Measurements from ENCODE around the gene TBC1D21.

TBC1D21 gene

GRCh38 chr15:73873456-73873855 is at the start of gene TBC1D21:
Gene TBC1D21 (plus strand): TSS chr15:73873564. CDS start chr15:73873710, 146 bp downstream.
- no peak for DNase-seq

- no peak for DNase-seq
These were observed 46.6 kb upstream of the TBC1D21 start for GRCh38 chr15:73826711-73827251.

DNA sequence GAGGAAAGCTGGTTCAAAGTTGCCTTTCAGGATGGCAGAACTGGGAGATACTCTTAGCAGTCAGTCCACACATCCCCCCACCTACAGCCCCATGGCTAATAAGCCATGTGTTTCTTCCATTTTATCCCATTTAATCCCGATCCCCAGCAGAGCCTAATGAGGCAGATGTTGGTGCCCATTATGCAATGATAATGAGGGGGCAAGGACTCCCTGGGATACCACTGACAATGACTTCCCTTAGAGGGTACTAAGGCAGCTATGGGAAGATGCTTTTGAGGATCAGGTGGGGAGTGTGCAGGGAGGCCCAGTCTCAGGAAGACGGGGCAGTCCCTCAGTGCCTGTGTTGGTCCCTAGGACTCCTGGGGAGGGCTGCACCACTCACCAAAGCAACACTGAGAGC is 43.8 kb upstream of the TBC1D21 start:
- DNase-seq: no peak

- no peak for DNase-seq
These were observed 40.7 kb upstream of the TBC1D21 start for GRCh38 chr15:73832657-73833056.

DNA sequence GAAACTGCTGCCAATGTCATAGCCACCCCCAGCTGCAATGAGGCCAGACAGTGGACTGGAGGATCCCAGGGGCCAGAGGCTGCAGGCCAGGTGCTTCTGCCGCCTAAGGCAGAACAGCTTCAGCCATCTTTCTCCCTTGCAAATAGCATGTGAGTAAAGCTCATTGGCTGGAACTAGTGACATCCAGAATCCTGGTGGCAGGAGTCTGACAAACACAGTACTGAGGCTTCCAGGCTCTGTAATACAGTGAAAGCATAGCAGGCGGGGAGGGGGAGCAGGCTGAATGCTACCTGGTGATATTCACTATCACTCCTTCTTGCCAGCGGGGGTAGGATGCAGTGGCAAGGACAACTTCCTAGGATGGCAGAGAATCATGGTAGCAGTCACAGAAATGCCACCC is 36.5 kb upstream of the TBC1D21 start:
- DNase-seq: no peak

DNA sequence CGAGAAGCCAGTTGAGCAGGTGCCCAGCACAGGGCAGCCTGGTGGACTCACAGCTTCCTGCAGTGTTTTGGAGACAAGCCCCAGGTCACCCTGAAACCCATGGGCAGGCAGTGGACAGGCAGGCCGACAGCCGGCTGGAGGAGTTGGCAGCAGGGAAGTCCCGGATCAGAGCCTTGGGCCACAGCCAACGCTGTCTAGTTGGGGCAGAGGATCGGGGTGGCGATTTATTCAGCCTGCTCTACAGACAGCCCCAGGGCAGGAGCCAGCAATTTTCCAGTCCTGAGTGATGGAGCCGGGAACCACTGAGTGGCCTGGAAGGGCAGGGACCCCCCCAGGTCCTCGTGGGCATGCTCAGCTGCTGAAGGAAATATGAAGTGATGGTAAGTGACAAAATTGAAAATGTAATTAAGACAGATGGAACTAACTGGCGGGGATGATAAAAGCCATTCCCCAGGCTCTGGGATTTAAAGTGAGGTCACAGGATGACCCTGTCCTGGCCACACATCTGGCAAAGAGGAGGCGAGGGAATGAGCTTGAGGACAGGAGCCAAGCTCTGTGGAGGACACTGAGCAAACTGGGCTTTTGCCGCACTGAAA is 34.4 kb upstream of the TBC1D21 start:
- no peak for DNase-seq

GRCh38 chr15:73839699-73840377 is 33.5 kb upstream of the TBC1D21 start:
- no peak for DNase-seq

GRCh38 chr15:73840771-73841170 is 32.6 kb upstream of the TBC1D21 start:
- DNase-seq: no peak

DNA sequence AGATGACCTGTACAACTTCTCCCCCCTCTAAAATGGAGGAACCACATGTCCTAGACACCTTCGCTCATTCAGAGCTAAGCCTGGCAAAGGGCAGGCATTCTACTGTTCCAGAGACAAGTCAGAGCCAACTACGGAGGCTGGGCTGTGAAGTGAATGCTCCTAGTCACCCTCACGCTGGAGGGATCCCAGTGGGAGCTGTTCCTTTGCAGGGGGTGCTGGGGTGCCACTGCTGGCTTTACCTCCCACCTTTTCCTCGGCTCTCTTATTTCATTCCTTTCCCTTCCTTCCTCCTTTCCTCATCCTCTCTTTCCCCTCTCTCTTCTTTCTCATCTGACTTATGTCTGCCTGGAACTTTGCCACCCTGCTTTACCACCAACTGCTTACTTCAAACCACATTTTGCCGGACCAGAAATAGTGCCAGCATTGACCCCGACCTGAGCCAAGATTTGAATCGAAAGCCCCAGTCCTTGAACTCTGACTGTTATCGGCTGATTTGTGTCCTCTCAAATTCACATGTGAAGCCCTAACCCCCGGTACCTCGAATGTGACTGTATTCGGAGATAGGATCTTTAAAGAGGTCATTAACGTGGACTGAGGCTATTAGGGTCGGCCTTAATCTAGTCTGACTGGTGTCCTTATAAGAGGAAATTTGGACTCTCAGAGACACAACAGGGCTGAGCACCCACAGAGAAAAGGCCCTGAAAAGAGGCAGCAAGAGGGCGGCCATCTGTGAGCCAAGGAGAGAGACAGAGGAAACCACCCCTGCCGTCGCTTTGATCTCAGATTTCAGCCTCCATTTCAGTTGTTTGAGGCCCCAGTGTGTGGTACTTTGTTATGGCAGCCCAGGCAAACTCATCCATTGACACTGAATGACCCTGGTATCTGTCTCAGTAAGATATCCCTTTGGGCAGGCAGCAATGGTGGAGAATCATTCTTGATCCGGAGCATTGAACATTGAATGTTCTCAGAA is 31.3 kb upstream of the TBC1D21 start:
- DNase-seq: no peak

GRCh38 chr15:73843787-73844186 is 29.6 kb upstream of the TBC1D21 start:
- no peak for DNase-seq

- DNase-seq: no peak
These were observed 29.0 kb upstream of the TBC1D21 start for GRCh38 chr15:73844356-73844755.

- no peak for DNase-seq
These were observed 27.9 kb upstream of the TBC1D21 start for GRCh38 chr15:73845507-73845906.

DNA sequence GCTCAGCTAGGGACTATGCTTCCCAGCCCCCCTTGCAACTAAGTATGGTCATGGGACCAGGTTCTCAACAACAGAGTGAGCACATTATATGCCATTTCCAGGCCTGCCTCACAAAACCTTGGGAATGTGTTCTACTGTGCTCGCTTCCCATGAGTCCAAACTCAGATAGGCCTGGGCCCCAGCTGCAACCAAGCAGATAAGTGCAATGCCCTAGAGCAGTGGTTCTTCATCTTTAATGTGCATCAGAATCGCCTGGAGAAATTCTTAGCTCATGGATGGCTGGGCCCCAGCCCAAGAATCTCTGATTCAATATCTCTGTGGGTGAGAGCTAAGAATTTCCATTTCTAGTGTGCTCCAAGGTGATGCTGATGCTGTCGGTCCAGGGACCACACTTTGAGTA is 27.5 kb upstream of the TBC1D21 start:
- DNase-seq: no peak

DNA sequence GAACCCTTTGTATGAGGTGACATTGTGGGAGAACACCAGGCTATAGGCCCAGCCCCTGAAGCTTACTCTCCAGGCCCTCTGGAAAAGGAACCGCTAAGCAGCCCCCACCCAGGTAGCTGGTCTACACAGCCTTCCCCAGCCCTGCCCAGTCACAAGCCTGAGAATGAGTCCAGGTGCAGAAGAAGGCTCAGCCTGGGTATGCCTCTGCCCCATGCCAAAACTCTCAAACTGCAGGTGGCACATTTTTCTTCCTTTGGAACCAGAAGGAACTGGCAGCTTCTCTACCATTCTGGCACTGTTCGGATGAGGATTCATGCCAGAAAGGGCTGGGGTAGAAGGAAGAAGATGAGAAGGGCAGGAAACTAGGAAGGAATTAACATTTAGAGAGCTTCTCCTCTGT is 23.7 kb upstream of the TBC1D21 start:
- no peak for DNase-seq

GRCh38 chr15:73850228-73850627 is 23.1 kb upstream of the TBC1D21 start:
- no peak for DNase-seq

- peak; percentile 63 for DNase-seq
These were observed 21.7 kb upstream of the TBC1D21 start for GRCh38 chr15:73851689-73852088.

- DNase-seq: no peak
These were observed 20.9 kb upstream of the TBC1D21 start for GRCh38 chr15:73852507-73852906.

DNA sequence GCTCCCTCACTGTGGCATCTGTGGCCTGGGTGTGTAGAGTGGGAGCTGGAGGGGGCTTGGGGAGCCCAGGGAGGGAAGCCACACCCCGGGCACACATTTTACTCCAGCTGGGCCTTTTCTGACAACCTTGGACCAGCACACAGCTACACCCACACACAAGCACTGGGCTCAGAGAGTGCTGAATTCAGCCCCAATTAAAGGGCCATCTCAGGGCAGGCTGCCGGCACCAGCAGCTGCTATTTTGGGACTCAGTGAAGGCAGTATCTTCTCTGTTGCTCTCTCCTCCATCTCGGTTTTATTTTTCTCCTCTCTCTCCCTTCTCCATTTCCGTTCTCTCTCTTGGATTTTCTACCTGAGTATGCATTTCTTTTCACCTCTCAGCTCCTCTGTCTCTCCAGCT is 19.1 kb upstream of the TBC1D21 start:
- DNase-seq: no peak

GRCh38 chr15:73856458-73857192 is 16.7 kb upstream of the TBC1D21 start:
- no peak for DNase-seq

- no peak for DNase-seq
These were observed 16.0 kb upstream of the TBC1D21 start for GRCh38 chr15:73857193-73857920.

- no peak for DNase-seq
These were observed 15.3 kb upstream of the TBC1D21 start for GRCh38 chr15:73858062-73858461.

DNA sequence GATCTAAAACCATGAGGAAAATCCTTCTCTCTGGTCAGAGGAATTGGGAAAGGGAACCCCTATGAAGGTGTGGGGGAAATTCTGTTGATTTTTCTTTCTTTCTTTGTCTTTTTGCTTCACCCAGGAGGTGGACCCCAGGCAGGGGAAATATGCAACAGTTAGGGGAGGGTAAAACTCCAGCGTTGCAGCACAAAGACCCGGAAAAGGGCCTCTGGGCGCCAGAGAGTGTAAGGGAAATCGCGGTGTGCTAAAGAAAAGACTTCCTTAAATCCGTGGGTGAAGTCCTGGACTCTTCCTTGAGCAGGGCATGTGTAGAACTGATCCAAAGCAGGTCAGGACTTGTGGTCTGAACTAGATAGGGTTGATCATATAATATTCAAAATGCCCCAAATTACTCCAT is 11.1 kb upstream of the TBC1D21 start:
- no peak for DNase-seq
